HCT116 (cell line): ENCODE data around the gene STAB1. TPM values are rescaled to one million over a fixed set of nuclear protein-coding genes. Genes with fewer than 3 reads are reported as not detected.

ENCODE experiments used
- ATAC-seq: fragments of 200-7000 bp; cut with Tn5 transposase; 2 replicates; pipeline ENCODE4 v1.9.1; 2020; ENCODE audit warnings: mild to moderate bottlenecking, moderate library complexity
- BruUV-seq: library from RNA; stranded (reverse); fragments of 400-500 nt; replicated peaks from 2 replicates; lab custom pipeline; 2021; lab: Mats Ljungman, UMichigan
- CTCF ChIA-PET: fragments of 300-600 bp; sonication (Branson Sonifier 250); formaldehyde crosslinking; loops from one replicate; lab custom pipeline; 2021; ENCODE audit warnings: antibody characterized with exemption; lab: Charles Lee
- POLR2A ChIA-PET: fragments of 300-600, 350-600 bp; sonication (Branson Sonifier 250); formaldehyde crosslinking; loops from one replicate; lab custom pipeline; 2021; ENCODE audit warnings: antibody characterized with exemption; lab: Charles Lee
- RAD21 ChIA-PET, 2 experiments: fragments of 300-600 bp; sonication (Branson Sonifier 250); formaldehyde crosslinking; loops; one replicate each; lab custom pipeline; 2023; ENCODE audit warnings: low total read pairs in 2 of 2; ENCODE audit not compliant: uncharacterized antibody in 2 of 2, unreplicated experiment in 2 of 2, low non-redundant PET in 1 of 2; lab: Charles Lee
- DNase-seq: peaks from one replicate; pipeline ENCODE4 v3.0.0-alpha.2; 2010; ENCODE audit warnings: low read depth, low spot score
- H2AFZ ChIP-seq: fragments of 200-600 bp; shearing (Covaris generic), sonication (generic); 2 replicates; pipeline ENCODE4 v1.6.1; 2017; ENCODE audit warnings: low read depth, mixed run types, mixed read lengths, antibody characterized with exemption, low read length; ENCODE audit not compliant: poor library complexity, severe bottlenecking
- H3K27ac ChIP-seq: 2 replicates; pipeline ENCODE4 v1.5.1; 2012; ENCODE audit warnings: low read depth, low read length
- H3K27me3 ChIP-seq: fragments of 200-600 bp; sonication (generic); 2 replicates; pipeline ENCODE4 v1.6.1; 2016; ENCODE audit warnings: mixed run types, low read length, mixed read lengths; ENCODE audit not compliant: insufficient read depth
- H3K36me3 ChIP-seq, 2 experiments: fragments of 200-500 bp in 1 of 2; fragments of 200-600 bp in 1 of 2; sonication (Bioruptor generic) in 1 of 2; sonication (generic) in 1 of 2; 2 replicates each; pipeline versions ENCODE4 v1.5.1 to v1.6.1; 2014 to 2016; ENCODE audit warnings: low read length in 2 of 2, inconsistent platforms in 1 of 2, mixed read lengths in 1 of 2, mixed run types in 1 of 2; ENCODE audit not compliant: insufficient read depth in 2 of 2, control insufficient read depth in 1 of 2
- H3K4me1 ChIP-seq, 2 experiments: fragments of 200-600 bp in 1 of 2; sonication (generic) in 1 of 2; 2 replicates each; pipeline versions ENCODE4 v1.5.1 to v1.6.1; 2012 to 2017; ENCODE audit warnings: low read length in 2 of 2, inconsistent platforms in 1 of 2, mild to moderate bottlenecking in 1 of 2, mixed read lengths in 1 of 2, mixed run types in 1 of 2, moderate library complexity in 1 of 2; ENCODE audit not compliant: insufficient read depth in 2 of 2, control insufficient read depth in 1 of 2
- H3K4me2 ChIP-seq: fragments of 200-600 bp; sonication (generic); 2 replicates; pipeline ENCODE4 v1.6.1; 2017; ENCODE audit warnings: mixed run types, low read length, mixed read lengths
- H3K4me3 ChIP-seq, 2 experiments: fragments of 200-600 bp in 1 of 2; sonication (generic) in 1 of 2; replicated peaks in 1 of 2; 2 replicates each; pipeline ENCODE4 v1.5.1; 2011 to 2016; ENCODE audit warnings: low read length in 2 of 2, control low read depth in 1 of 2, low read depth in 1 of 2, mild to moderate bottlenecking in 1 of 2, mixed read lengths in 1 of 2, mixed run types in 1 of 2
- H3K79me2 ChIP-seq: fragments of 200-600 bp; sonication (generic); 2 replicates; pipeline ENCODE4 v1.6.1; 2017; ENCODE audit warnings: mild to moderate bottlenecking, mixed run types, low read length, moderate library complexity, mixed read lengths; ENCODE audit not compliant: insufficient read depth
- H3K9ac ChIP-seq: fragments of 200-600 bp; sonication (generic); 2 replicates; pipeline ENCODE4 v1.6.1; 2016; ENCODE audit warnings: low read length, mixed read lengths
- H3K9me2 ChIP-seq: fragments of 200-600 bp; sonication (generic), shearing (Covaris generic); 2 replicates; pipeline ENCODE4 v1.6.1; 2017; ENCODE audit warnings: mixed run types, mild to moderate bottlenecking, moderate library complexity; ENCODE audit not compliant: insufficient read depth
- H3K9me3 ChIP-seq, 2 experiments: fragments of 200-500 bp in 1 of 2; fragments of 200-600 bp in 1 of 2; sonication (Bioruptor generic) in 1 of 2; sonication (generic) in 1 of 2; 2 replicates each; pipeline ENCODE4 v1.6.1; 2014 to 2017; ENCODE audit warnings: low read length in 2 of 2, mixed read lengths in 2 of 2, inconsistent platforms in 1 of 2, low read depth in 1 of 2, mild to moderate bottlenecking in 1 of 2, mixed run types in 1 of 2, moderate library complexity in 1 of 2; ENCODE audit not compliant: control insufficient read depth in 1 of 2, insufficient read depth in 1 of 2
- H4K20me1 ChIP-seq: fragments of 200-600 bp; sonication (generic), shearing (Covaris generic); 2 replicates; pipeline ENCODE4 v1.6.1; 2017; ENCODE audit warnings: mixed run types, mild to moderate bottlenecking, moderate library complexity; ENCODE audit not compliant: insufficient read depth
- ATF3 ChIP-seq: IDR thresholded peaks from 2 replicates; pipeline ENCODE4 v1.6.1; 2012
- CBX3 ChIP-seq: IDR thresholded peaks from 2 replicates; pipeline ENCODE4 v1.6.1; 2012; ENCODE audit warnings: low read depth
- CEBPB ChIP-seq: IDR thresholded peaks from 2 replicates; pipeline ENCODE4 v1.6.1; 2012; ENCODE audit warnings: low read depth
- EGR1 ChIP-seq: IDR thresholded peaks from 2 replicates; pipeline ENCODE4 v1.6.1; 2012; ENCODE audit warnings: low read depth
- ELF1 ChIP-seq: IDR thresholded peaks from 2 replicates; pipeline ENCODE4 v1.6.1; 2012; ENCODE audit warnings: low read depth, borderline replicate concordance
- EZH2 ChIP-seq: fragments of 200-600 bp; sonication (generic); IDR thresholded peaks from 2 replicates; pipeline ENCODE4 v1.6.1; 2017; ENCODE audit warnings: antibody characterized with exemption, mixed run types
- FOSL1 ChIP-seq: IDR thresholded peaks from 2 replicates; pipeline ENCODE4 v1.6.1; 2012; ENCODE audit warnings: low read depth
- JUND ChIP-seq: IDR thresholded peaks from 2 replicates; pipeline ENCODE4 v1.6.1; 2012
- MAX ChIP-seq: IDR thresholded peaks from 2 replicates; pipeline ENCODE4 v1.6.1; 2012
- POLR2AphosphoS5 ChIP-seq: IDR thresholded peaks from 2 replicates; pipeline ENCODE4 v1.6.1; 2011; ENCODE audit warnings: mild to moderate bottlenecking, low read depth, low read length, moderate library complexity
- RAD21 ChIP-seq: IDR thresholded peaks from 2 replicates; pipeline ENCODE4 v1.6.1; 2012; ENCODE audit warnings: low read depth, mild to moderate bottlenecking
- REST ChIP-seq: IDR thresholded peaks from 2 replicates; pipeline ENCODE4 v1.6.1; 2012; ENCODE audit warnings: low read depth
- SIN3A ChIP-seq: IDR thresholded peaks from 2 replicates; pipeline ENCODE4 v1.6.1; 2012; ENCODE audit warnings: low read depth
- SRF ChIP-seq: IDR thresholded peaks from 2 replicates; pipeline ENCODE4 v1.6.1; 2012; ENCODE audit warnings: low read depth
- TCF7L2 ChIP-seq: IDR thresholded peaks from 2 replicates; pipeline ENCODE4 v1.7.0; 2011; ENCODE audit warnings: borderline replicate concordance, inconsistent platforms; ENCODE audit not compliant: insufficient read depth, insufficient read length; ENCODE audit errors: extremely low read depth
- YY1 ChIP-seq: IDR thresholded peaks from 2 replicates; pipeline ENCODE4 v1.6.1; 2011; ENCODE audit warnings: low read length, low read depth, moderate library complexity, mild to moderate bottlenecking; ENCODE audit not compliant: insufficient replicate concordance; ENCODE audit errors: extremely low read depth
- ZBTB33 ChIP-seq: IDR thresholded peaks from 2 replicates; pipeline ENCODE4 v1.6.1; 2011; ENCODE audit warnings: mild to moderate bottlenecking, low read length, moderate library complexity; ENCODE audit not compliant: insufficient replicate concordance; ENCODE audit errors: extremely low read depth
- ZFX ChIP-seq: fragments of 450-650 bp; IDR thresholded peaks from 2 replicates; pipeline ENCODE4 v1.6.1; 2017
- ZNF274 ChIP-seq: fragments of 200-500 bp; sonication (Bioruptor generic); IDR thresholded peaks from 2 replicates; pipeline ENCODE4 v1.6.1; 2014; ENCODE audit warnings: mild to moderate bottlenecking, low read depth, low read length, inconsistent platforms
- intact Hi-C: fragments of 100-400 bp; cut with micrococcal nuclease; formaldehyde crosslinking; loops from 2 replicates; pipeline ENCODE4 v1.10.0; 2022
- total RNA-seq: library from RNA; stranded (reverse); gene quantifications from one replicate; pipeline ENCODE4 v1.2.1, GENCODE V29; 2021; ENCODE audit not compliant: unreplicated experiment

Gene STAB1
- total RNA-seq, 1 experiment from 2014 or later, result 0.44 TPM

GRCh38 chr3:52506266-52506966 is 11.3 kb downstream of the STAB1 start:
- no peak overlapping the region for H2AFZ ChIP-seq
- no TSS peak for BruUV-seq
- H3K9me2 ChIP-seq, result no peaks in the 10 kb centered on the region
- intact Hi-C loops, result no loop called here
- H3K9ac ChIP-seq, result no peak overlapping the region
- ATAC-seq, result no peak
- H3K9me3 ChIP-seq, result no peaks in the 10 kb centered on the region
- no peak overlapping the region for H3K27ac ChIP-seq
- no peaks in the 10 kb centered on the region for H3K36me3 ChIP-seq
- H3K79me2 ChIP-seq, result no peaks in the 10 kb centered on the region
- ChIA-PET RAD21 (no interaction called here), POLR2A (no interaction called here), CTCF (no interaction called here)
- no peak overlapping the region for H3K4me2 ChIP-seq
- peaks cover 3 to 9% of the 10 kb centered on the region in 2 experiments; a peak in 2 of 4 replicates for H3K4me1 ChIP-seq
- no peaks in the 10 kb centered on the region for H3K27me3 ChIP-seq
- no peaks in the 10 kb centered on the region for H4K20me1 ChIP-seq
- DNase-seq, result no peak
- TF ChIP-seq POLR2AphosphoS5 (no peak), SIN3A (no peak), FOSL1 (no peak), JUND (no peak), CEBPB (no peak), ZFX (no peak), MAX (no peak), EZH2 (no peak), ZBTB33 (no peak), ZNF274 (no peak), ELF1 (no peak), ATF3 (no peak), REST (no peak), YY1 (no peak), EGR1 (no peak), TCF7L2 (no peak), SRF (no peak), RAD21 (no peak), CBX3 (no peak)
- no peak overlapping the region for H3K4me3 ChIP-seq
